Measurements from ENCODE around the gene MAP2K2.
"Not testable (repeated sequence)": the region's sequence is repeated elsewhere in the genome, so short reads cannot be mapped to it uniquely, and the experiment has no call there.

The MAP2K2 gene

DNA sequence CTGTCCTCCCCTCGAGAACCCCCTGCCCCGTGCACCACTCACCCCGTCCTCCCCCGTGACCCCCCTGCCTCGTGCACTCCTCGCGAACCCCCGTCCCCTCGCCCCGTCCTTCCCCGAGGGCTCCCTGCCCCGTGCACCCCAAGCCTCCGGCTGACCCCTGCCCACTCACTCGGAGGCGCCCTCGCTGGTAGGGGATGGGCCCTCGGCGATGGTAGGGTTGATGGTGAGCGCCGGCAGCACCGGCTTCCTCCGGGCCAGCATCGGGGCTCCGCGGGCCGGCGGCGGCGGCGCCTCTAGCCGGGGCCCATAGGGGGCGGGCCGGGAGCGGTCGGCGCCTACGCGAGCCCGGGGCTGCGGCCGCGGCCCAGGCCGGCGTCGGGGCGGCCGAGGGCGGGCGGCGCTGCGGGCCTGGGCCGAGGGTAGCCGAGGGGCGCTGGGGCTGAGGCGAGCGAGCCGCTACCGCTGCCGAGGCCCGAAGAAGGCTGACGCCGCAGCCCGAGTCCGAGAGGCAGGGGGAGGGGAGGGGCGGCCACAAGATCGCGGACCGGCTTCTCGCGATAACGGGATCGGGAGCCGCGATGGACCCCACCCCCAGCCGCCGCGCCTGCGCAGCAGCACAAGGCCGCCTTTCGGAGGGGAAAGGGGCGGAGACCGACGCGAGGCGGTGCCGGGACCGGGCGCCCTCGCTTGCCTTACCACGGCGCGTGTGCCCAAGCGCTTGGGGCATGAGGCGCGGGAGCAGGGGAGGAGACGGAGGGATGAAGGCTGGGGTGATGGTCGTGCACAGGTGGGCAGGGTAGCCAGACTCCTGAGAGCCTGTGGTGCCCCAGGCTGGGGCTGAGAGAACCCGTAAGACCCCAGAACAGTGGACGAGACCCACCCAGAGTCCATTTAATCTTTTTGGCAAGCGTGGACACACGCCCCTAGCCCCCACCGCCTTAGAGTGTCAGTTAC is at the start of gene MAP2K2:
MAP2K2 (minus strand) TSS at position 508 of the 954 bp plus-strand sequence; CDS start at position 261, 247 bp downstream.
- peak; percentile 92 for DNase-seq

DNA sequence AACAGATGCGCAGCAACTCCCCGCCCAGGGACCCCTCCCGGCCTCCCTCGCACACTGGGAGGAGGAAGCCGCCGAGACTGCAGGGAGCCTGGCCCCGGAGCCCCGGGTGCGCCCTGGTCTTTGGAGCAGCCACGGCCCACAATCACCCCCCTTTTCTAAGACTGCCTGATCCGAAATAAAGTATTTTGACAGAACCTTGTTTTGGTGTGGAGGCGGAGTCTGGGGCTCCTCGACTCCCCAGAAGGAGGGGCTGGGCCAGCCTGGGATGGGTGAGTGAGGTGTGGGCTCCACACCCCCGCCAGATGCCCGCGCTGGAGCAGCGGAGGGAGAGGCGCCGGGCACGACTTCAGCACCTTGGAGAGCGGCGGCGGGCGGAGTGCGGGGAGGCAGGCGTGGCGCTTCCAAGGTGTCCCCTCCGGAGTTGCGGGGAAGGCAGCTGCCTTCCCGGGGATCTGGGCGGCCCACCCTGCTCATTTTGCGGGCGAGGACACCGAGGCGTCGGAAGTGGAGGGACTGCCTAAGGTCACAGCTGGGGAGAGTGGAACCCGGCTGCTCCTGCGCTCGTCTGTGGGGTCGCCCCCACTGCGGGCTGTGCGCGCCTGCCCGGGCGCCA is 49.0 kb upstream of the MAP2K2 start:
- DNase-seq = no peak

DNA sequence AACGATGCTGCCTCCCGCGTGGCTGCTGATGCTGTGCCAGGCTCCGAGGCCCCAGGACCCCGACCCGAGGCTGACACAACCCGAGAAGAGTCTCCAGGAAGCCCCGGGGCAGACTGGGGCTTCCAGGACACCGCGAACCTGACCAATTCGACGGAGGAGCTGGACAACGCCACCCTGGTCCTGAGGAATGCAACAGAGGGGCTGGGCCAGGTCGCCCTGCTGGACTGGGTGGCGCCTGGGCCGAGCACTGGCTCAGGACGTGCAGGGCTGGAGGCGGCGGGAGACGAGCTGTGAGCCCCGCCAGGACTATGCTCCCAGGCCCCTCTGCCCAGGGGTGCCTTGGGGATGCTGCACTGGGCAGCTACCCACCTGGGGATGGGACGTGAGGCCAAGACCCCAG is 47.8 kb upstream of the MAP2K2 start:
- no peak for DNase-seq

DNA sequence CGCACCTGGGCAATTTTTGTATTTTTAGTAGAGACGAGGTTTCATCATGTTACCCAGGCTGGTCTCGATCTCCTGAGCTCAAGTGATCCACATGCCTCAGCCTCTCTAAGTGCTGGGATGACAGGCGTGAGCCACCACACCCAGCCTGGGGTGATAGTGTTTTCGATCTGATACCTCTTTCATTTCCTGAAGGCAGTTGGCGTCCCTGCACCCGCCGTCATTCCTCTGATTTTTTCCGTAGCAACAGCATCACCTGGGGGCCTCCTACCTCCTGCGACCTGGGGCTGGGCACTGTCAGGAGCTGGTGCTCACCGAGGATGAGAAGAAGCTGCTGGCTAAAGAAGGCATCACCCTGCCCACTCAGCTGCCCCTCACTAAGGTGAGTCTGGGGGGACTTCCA is 40.3 kb upstream of the MAP2K2 start:
- no peak for DNase-seq

DNA sequence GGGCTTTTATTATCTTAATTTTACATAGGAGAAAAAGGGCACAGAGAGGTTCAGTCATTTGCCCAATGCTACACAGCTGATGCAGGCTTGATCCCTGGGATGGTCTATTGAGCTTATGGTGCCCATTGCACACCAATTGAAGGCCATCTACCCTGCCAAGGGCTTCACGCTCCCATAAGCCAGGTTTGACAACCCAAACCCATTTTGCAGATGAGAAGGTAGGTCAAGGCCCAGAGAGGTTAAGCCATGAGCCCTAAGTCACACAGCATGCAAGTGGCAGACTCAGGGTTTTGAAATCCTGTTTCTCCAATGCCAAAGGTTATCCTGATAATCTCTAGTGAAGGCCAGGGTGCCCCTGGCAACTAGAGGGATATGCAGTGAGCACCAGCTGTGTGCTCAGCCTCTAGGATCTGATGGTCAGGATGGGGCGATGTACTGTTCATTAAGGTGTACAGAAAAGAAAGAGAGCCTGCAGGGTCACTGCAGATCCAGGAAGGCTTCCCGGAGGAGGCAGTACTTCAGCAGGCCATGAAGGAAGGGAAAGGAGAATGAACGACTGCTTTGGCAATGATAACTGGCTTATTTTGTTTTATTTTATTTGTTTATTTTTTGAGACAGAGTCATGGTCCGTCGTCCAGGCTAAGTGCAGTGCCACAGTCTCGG is 37.6 kb upstream of the MAP2K2 start:
- no peak for DNase-seq

DNA sequence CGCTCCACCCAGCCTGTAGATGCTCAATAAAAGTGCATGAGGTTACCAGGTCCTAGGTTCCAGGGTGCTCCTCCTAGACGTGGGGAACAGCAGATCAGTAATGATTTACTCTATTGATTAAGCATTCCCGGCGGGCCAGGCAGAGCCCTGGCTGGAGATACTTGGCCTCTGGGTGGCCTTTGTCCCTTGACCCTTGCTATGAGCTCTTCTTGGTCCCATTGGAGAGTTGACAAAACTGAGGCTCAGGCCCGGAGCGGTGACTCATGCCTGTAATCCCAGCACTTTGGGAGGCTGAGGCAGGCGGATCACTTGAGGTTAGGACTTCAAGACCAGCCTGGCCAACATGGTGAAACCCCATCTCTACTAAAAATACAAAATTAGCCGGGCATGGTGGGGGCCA is 34.0 kb upstream of the MAP2K2 start:
- not testable (repeated sequence) for DNase-seq

DNA sequence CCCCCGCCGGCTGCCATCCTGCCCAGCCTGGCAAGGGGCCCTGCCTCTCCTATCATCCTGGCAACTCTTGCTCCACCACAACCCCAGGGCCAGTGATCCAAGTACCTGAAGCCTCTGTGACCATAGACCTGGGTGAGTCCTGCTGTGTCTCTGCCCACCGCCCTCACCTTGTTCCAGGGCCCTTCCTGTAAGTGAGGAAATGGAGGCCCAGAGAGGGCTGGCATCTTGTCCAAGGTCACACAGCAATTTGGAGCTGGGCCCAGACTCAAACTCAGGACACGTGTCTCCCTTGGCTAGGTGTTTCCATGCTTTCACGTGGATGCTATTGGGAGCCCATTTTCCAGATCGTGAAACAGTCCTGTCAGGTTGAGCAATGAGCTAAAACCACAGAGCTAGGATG is 33.2 kb upstream of the MAP2K2 start:
- no peak for DNase-seq

DNA sequence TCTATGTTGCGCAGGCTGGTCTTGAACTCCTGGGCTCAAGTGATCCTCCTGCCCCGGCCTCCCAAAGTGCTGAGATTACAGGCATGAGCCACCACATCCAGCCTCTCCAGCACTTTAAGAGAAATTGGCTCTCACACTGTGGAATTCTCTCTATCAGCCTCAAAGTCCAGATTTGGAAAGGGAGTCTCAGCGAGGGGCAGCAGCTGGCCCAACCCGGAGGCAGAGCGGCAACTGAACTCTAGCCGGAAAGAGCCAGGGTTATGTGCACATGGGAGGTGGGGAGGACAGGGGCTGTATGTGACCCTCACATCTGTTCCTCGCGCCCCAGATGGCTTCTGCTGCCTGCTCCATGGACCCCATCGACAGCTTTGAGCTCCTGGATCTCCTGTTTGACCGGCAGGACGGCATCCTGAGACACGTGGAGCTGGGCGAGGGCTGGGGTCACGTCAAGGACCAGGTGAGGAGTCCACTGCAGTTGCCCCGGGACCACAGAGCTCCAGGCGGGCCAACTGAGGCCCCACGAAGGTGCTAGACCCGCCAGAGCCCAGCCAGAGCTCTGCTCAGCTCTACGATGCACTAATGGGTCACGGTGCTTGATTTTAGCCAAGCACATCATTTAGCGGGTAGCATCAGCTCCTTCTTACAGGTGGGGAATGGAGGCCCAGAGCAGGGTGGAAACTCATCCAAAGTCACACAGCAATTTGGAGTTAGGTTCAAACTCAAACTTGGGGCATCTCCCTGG is 30.8 kb upstream of the MAP2K2 start:
- no peak for DNase-seq

DNA sequence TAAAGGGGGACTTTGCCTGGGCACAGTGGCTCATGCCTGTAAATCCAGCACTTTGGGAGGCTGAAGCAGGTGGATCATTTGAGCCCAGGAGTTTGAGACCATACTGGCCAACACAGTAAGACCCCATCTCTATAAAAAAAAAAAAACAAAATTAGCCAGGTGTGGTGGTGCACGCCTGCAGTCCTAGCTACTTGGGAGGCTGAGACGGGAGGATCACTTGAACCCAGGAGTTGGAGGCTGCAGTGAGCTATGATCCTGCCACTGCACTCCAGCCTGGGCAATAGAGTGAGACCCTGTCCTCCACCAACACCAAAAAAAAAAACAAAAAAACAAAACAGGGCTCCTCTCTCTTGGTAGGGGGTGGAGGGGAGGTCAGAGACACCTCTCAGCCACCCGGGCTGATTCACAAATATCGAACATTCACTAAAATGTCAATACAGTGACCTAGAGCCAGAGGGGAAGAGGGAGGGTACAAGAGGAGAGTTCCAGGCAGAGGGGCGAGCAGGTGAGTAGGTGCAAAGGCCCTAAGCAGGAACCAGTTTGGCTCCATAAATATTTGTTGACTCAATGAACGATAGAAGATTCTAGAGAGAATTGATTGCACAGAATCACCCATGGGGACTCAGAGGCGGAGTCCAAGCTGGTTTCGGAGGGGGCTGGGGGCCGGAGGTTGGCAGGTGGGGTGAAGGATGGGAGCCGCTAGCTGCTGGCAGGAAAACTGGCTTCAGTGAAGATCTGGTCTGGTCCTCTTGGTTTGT is 28.5 kb upstream of the MAP2K2 start:
- no peak for DNase-seq

DNA sequence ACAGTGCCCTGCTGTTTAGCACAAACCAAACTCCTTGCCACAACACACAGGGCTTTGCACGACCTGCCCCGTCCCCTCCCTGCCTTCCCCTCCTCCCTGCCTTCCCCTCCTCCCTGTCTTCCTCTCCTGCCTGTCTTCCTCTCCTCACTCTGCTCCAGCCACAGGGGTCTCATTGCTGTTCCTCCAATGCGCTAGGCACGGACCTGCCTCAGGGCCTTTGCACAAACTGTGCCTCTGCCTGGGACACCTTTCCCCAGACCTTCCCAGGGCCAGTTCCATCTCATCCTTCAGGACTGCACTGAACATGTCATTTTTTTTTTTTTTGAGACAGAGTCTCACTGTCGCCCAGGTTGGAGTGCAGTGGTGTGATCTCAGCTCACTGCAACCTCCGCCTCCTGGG is 27.7 kb upstream of the MAP2K2 start:
- DNase-seq = no peak

DNA sequence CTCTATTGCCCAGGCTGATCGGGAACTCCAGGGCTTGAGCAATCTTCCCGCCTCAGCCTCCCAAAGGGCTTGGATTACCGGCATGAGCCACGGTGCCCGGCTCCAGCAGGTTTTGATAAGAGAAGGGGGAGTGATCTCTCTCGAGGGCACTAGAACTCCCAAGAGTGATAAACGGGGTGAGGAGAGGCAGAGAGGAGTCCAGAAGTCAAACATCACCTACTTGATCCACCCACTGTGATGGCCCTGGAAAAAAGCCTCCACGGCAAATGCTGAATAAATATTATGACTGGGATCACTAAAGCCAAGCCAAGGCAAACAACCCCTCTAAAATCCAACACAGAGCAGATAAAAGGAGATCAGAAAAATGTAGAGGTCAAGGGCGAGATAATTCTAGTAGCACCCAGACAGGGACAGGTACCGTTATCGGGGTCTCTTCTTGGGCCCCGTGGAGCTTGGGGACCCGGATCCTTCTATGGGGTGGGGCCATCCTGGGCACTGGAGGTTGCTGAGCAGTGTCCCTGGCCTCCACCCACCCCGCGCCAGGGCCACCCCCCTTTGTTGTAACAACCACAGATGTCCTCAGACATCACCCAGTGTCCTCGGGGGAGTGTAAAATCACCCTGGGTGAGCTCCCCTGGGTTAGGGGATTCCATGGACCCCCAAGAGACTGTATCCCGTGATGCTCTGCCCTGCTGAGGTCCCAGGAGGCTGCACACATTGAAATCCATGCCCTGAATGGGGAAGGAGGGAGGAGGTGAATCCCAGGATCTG is 25.8 kb upstream of the MAP2K2 start:
- no peak for DNase-seq

DNA sequence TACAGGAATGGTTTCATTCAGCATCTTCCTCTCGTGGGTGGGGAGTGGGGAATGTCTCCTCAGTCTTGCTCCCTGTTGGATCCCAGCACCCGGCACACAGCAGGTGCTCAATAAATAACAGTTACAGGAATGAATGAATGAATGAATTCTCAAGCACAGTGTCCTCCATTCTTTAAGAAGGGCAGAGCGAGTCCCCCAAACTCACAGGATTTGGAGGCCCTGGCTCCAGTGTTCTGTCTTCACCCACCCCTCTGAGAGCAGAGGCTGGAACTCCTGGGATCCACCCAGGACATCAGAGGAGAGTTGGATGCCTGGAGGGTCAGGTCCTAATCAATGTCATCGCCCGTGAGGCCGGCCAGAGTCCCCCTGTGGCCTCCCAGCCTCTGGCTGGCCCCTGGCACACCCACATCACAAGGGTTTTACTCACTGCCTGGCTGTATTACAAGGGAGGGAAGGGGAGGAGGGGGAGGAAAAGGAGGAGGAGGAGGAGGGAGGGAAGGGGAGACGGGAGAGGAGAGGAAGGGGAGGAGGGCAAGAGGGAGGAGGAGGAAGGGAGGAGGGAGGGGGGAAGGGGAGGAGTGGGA is 20.8 kb upstream of the MAP2K2 start:
- DNase-seq = no peak

DNA sequence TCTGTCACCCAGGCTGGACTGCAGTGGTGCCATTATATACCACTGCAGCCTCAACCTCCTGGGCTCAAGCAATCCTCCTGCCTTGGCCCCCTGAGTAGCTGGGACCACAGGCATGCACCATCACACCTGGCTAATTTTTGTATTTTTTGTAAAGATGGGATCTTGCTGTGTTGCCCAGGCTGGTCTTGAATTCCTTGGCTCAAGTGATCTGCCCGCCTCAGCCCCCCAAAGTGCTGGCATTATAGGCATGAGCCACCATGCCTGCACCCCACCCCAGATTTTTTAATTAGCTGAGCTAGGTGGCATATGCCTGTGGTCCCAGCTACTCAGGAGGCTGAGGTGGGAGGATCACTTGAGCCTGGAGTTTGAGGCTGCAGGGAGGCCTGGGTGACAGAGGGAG is 19.0 kb upstream of the MAP2K2 start:
- DNase-seq = not testable (repeated sequence)

DNA sequence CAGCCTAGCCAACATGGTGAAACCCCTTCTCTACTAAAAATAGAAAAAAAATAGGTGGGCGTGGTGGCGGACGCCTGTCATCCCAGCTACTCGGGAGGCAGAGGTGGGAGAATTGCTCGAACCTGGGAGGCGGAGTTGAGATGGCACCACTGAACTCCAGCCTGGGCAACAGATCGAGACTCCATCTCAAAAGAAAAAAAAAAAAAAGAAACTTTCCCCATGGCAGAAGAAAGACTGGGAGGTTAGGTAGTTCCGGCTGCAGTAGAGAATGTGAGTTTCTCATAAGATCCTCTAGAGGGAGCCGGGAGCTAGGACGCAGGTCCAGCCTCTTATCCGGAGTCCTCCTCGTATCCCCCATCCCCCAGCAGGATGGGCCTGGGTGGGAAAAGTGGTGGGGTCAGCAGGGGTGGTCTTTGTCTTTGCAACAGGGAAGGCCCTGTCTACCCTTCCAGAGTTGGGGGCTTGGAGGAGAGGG is 16.4 kb upstream of the MAP2K2 start:
- DNase-seq = peak; percentile 13

DNA sequence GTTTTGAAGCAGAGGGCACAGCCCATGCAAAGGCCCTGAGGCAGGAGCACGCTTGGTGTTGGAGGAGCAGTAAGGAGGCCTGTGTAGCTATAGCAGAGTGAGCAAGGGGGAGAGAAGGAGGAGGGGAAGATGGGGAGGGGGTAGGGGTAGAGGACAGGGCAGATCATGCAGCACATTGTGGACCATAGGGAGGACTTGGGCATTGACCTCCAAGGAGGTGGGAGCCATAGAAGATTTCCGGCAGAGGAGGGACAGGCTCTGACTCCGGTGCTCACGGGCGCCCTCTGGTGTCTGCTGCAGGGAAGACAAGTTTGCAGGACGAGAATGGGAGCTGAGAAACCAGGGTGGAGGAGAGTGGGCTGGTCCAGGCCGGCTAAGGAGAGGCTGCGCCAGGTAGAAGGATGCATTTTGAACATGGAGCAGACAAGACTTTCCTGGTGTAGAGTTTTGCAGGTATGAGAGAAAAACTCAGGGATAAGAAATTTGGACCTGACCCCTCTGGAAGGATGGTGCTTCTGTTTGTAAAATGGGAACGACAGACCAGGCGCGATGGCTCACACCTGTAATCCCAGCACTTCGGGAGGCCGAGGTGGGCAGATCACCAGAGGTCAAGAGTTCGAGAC is 15.8 kb upstream of the MAP2K2 start:
- peak; percentile 57 for DNase-seq

DNA sequence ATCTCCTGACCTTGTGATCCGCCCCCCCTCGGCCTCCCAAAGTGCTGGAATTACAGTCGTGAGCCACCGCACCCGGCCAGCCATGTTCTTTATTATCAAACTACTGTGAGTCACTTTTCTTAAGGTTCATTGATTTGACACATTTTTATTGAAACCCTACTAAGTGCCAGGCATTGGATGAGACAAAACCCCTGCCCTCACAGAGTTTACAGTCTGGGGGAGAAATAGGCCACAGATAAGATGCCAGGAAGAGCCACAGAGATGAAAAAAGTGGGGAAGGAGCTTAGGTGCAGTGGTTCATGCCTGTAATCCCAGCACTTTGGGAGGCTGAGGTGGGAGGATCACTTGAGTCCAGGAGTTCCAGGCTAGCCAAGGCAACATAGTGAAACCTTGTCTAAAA is 14.5 kb upstream of the MAP2K2 start:
- no peak for DNase-seq

DNA sequence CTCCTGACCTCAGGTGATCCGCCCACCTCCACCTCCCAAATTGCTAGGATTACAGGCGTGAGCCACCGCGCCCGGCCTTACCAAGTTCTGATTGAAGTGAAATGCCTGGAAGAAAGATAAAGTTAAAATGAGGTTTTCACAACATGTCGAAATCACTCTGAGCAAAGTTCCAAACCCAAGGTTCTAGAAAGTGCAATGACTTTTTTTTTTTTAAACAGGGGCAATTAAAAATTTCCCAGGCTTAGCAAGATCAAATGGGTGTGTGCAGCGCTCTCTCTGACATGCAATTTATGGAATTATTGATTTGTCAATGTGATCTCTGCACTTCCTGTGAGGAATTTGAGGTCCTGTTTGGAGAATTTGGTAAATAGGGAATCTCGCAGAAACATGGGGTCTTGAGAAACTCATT is 12.8 kb upstream of the MAP2K2 start:
- DNase-seq = no peak

DNA sequence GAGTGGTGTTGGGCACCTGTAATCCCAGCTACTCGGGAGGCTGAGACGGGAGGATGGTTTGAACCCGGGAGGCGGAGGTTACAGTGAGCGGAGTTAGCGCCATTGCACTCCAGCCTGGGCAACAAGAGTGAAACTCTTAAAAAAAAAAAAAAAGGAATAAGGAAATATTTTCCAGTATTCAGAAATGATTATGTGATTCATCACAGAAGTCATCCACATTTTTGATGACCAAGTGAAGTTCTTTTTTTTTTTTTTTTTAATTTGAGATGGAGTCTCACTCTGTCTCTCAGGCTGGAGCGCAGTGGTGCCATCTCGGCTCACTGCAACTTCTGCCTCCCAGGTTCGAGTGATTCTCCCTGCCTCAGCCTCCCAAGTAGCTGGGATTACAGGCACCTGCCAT is 11.5 kb upstream of the MAP2K2 start:
- not testable (repeated sequence) for DNase-seq

DNA sequence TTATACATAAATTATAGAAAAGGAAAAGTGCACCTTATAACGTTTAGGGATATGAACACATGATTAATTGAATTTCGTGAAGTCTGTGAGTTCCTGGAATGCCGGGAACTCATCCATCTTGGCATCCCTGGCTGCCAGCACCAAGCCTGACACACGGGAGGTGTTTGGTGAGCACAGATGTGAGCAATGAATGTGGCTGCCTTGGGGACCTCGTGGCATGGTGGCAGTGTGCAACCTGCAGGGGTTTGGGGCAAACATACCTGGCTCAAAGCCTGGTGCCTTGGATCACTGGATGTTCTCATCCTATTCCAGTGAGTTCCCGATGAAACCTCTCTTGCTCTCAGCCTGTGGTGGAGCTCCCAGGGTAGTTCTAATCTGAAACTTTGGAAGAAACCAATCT is 10.4 kb upstream of the MAP2K2 start:
- DNase-seq = no peak

DNA sequence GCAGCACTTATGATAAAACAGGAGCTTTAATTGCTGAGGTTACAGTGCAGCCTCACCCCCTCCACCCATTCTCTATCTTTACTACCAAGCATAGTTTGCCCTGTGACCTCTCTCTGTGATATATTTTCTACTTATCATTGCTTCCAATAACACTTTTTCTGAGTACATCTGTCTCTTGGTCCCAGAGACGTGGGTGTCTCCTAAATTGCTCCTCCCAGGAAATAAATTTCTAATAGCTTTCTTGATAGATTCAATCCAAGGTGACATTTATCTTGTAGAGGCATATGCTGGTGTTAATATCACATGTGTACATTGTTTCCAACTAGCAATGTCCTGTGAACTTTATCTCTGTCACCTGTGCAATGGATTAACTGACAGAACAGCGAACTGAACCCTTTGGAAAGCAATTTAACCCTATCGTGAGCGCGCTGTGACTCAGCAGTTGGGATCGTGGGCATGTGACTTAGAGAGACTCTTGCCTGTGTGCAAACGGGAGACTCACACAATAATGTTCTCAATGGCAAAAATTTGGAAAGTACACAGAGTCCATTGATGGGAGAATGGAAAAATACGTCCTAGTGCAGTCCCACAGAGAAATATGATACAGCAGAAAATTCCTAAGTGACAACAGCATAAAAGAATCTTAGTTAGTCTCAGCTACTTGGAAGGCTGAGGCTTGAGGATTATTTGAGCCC is 7.0 kb upstream of the MAP2K2 start:
- no peak for DNase-seq

Data from GDM1 (cell line).